Right atrium auricular region (tissue), 2 donors: ENCODE results near the gene ABCA8. TPM values are rescaled to one million over a fixed set of nuclear protein-coding genes. Genes with fewer than 3 reads are reported as not detected.

Source experiments
- DNase-seq: peaks from one replicate; pipeline ENCODE4 v3.0.0-alpha.2; 2019; ENCODE audit warnings: low spot score
- H3K27ac ChIP-seq, 2 donors: fragments of 200-600 bp; sonication (generic); 1 replicate in 1 of 2; 2 replicates in 1 of 2; pipeline ENCODE4 v1.5.1; 2016 to 2019
- H3K27me3 ChIP-seq, 2 donors: fragments of 200-600 bp; sonication (generic); one replicate each; pipeline versions ENCODE4 v1.5.1 to v1.6.0; 2017 to 2019
- H3K36me3 ChIP-seq: fragments of 200-600 bp; sonication (generic); one replicate; pipeline ENCODE4 v1.5.1; 2016
- H3K4me1 ChIP-seq, 2 donors: fragments of 200-600 bp; sonication (generic); one replicate each; pipeline versions ENCODE4 v1.5.1 to v1.6.0; 2017 to 2019
- H3K4me3 ChIP-seq, 2 donors: fragments of 200-600 bp; sonication (generic); 1 replicate in 1 of 2; 2 replicates in 1 of 2; pipeline ENCODE4 v1.5.1; 2017 to 2019; ENCODE audit warnings: mild to moderate bottlenecking in 1 of 2, moderate library complexity in 1 of 2
- H3K9me3 ChIP-seq, 2 donors: fragments of 200-600 bp; sonication (generic); one replicate each; pipeline ENCODE4 v1.5.1; 2019
- CTCF ChIP-seq, 2 donors: fragments of 200-600 bp; sonication (generic); IDR thresholded peaks; one replicate each; pipeline ENCODE4 v1.5.1; 2019; ENCODE audit warnings: antibody characterized with exemption in 2 of 2
- total RNA-seq, 2 donors: library from RNA; depleted of rRNA; stranded (reverse); fragments of >200 nt; gene quantifications; one replicate each; pipeline ENCODE4 v1.1.0, GENCODE V29; 2016

Gene ABCA8
- total RNA-seq, 2 donors from 2014 or later, result 59.1 to 65.9 TPM

- Histone ChIP-seq H3K9me3 (peaks cover 0 to 20% of the 10 kb centered on the region in 2 donors), H3K27ac (no peak overlapping the region), H3K4me1 (no peaks in the 10 kb centered on the region), H3K4me3 (no peak overlapping the region), H3K36me3 (no peaks in the 10 kb centered on the region), H3K27me3 (no peaks in the 10 kb centered on the region)
- TF ChIP-seq CTCF (IDR thresholded peaks at IDR 0.05), result no peak
- DNase-seq, result no peak
These were observed 93.6 kb downstream of the ABCA8 start for GRCh38 chr17:68861602-68862001.

GRCh38 chr17:68860941-68861340 lies 94.3 kb downstream of the ABCA8 start:
- H3K27ac ChIP-seq, result no peak overlapping the region
- no peak overlapping the region for H3K4me3 ChIP-seq
- no peak for DNase-seq
- TF ChIP-seq CTCF (IDR thresholded peaks at IDR 0.05), result no peak
- no peaks in the 10 kb centered on the region for H3K4me1 ChIP-seq
- no peaks in the 10 kb centered on the region for H3K36me3 ChIP-seq
- no peaks in the 10 kb centered on the region for H3K27me3 ChIP-seq
- peaks cover 0 to 20% of the 10 kb centered on the region in 2 donors for H3K9me3 ChIP-seq

GRCh38 chr17:68854452-68854851 lies 100.7 kb downstream of the ABCA8 start:
- Histone ChIP-seq H3K27ac (no peak overlapping the region), H3K4me1 (peaks cover 0 to 15% of the 10 kb centered on the region in 2 donors), H3K36me3 (no peaks in the 10 kb centered on the region), H3K4me3 (no peak overlapping the region), H3K27me3 (no peaks in the 10 kb centered on the region), H3K9me3 (peaks cover 0 to 11% of the 10 kb centered on the region in 2 donors)
- no peak for DNase-seq
- no peak for TF ChIP-seq CTCF (IDR thresholded peaks at IDR 0.05)

GRCh38 chr17:68853439-68853838 lies 101.8 kb downstream of the ABCA8 start:
- H3K9me3 ChIP-seq, result peaks cover 0 to 3% of the 10 kb centered on the region in 2 donors
- H3K4me1 ChIP-seq, result peaks cover 0 to 15% of the 10 kb centered on the region in 2 donors
- H3K36me3 ChIP-seq, result no peaks in the 10 kb centered on the region
- no peak overlapping the region for H3K27ac ChIP-seq
- no peak for DNase-seq
- no peaks in the 10 kb centered on the region for H3K27me3 ChIP-seq
- H3K4me3 ChIP-seq, result no peak overlapping the region
- TF ChIP-seq CTCF (IDR thresholded peaks at IDR 0.05), result no peak

- no peaks in the 10 kb centered on the region for H3K27me3 ChIP-seq
- no peak for TF ChIP-seq CTCF (IDR thresholded peaks at IDR 0.05)
- H3K4me1 ChIP-seq, result peaks cover 0 to 15% of the 10 kb centered on the region in 2 donors
- no peak overlapping the region for H3K27ac ChIP-seq
- no peak overlapping the region for H3K4me3 ChIP-seq
- no peak for DNase-seq
- H3K36me3 ChIP-seq, result no peaks in the 10 kb centered on the region
- no peaks in the 10 kb centered on the region for H3K9me3 ChIP-seq
These were observed 102.2 kb downstream of the ABCA8 start for GRCh38 chr17:68853036-68853435.

GRCh38 chr17:68851890-68852289 lies 103.3 kb downstream of the ABCA8 start:
- no peaks in the 10 kb centered on the region for H3K9me3 ChIP-seq
- H3K27me3 ChIP-seq, result no peaks in the 10 kb centered on the region
- H3K4me1 ChIP-seq, result peaks cover 0 to 15% of the 10 kb centered on the region in 2 donors
- no peak overlapping the region for H3K27ac ChIP-seq
- H3K36me3 ChIP-seq, result no peaks in the 10 kb centered on the region
- no peak overlapping the region for H3K4me3 ChIP-seq
- no peak for DNase-seq
- no peak for TF ChIP-seq CTCF (IDR thresholded peaks at IDR 0.05)
